Naive thymus-derived CD4-positive, alpha-beta T cell (primary cell): ENCODE data around the gene NPSR1. TPM values are rescaled to one million over a fixed set of nuclear protein-coding genes. Genes with fewer than 3 reads are reported as not detected.
"Not testable (repeated sequence)": the region's sequence is repeated elsewhere in the genome, so short reads cannot be mapped to it uniquely, and the experiment has no call there.

Experiments used
- ATAC-seq: fragments of 150-1000 bp; cut with Tn5 transposase; 2 replicates; pipeline ENCODE4 v1.10.0; 2021; ENCODE audit warnings: mild to moderate bottlenecking, moderate library complexity
- CTCF ChIA-PET: fragments of 350-600 bp; sonication (Branson Sonifier 250); formaldehyde crosslinking; loops from one replicate; lab custom pipeline; 2021; ENCODE audit warnings: antibody characterized with exemption; lab: Charles Lee
- POLR2A ChIA-PET: fragments of 350-600 bp; sonication (Branson Sonifier 250); formaldehyde crosslinking; loops from one replicate; lab custom pipeline; 2021; ENCODE audit warnings: antibody characterized with exemption, inconsistent platforms; lab: Charles Lee
- DNase-seq, 9 donors: peaks; one replicate each; pipeline versions ENCODE4 v3.0.0 to v3.0.0-alpha.2; 2020 to 2022; ENCODE audit warnings: mixed read lengths in 1 of 9
- H3K27ac ChIP-seq: one replicate; pipeline ENCODE4 v1.7.0; 2013; ENCODE audit warnings: mild to moderate bottlenecking, low read depth, low read length, moderate library complexity
- H3K27me3 ChIP-seq, 2 donors: one replicate each; pipeline ENCODE4 v1.7.0; 2013; ENCODE audit warnings: low read length in 2 of 2, mild to moderate bottlenecking in 2 of 2, moderate library complexity in 2 of 2; ENCODE audit not compliant: control insufficient read depth in 2 of 2, insufficient read depth in 2 of 2
- H3K36me3 ChIP-seq, 3 experiments: 1 replicate in 2 of 3; 2 replicates in 1 of 3; pipeline ENCODE4 v1.7.0; 2013; ENCODE audit warnings: low read length in 3 of 3, mild to moderate bottlenecking in 3 of 3, moderate library complexity in 1 of 3; ENCODE audit not compliant: insufficient read depth in 3 of 3, control insufficient read depth in 2 of 3
- H3K4me1 ChIP-seq, 2 donors: one replicate each; pipeline ENCODE4 v1.7.0; 2013; ENCODE audit warnings: low read length in 2 of 2, mild to moderate bottlenecking in 2 of 2, moderate library complexity in 1 of 2; ENCODE audit not compliant: control insufficient read depth in 2 of 2, insufficient read depth in 2 of 2
- H3K4me3 ChIP-seq: 2 replicates; pipeline ENCODE4 v1.7.0; 2013; ENCODE audit warnings: mild to moderate bottlenecking, low read length
- H3K9me3 ChIP-seq, 3 experiments: 1 replicate in 2 of 3; 2 replicates in 1 of 3; pipeline ENCODE4 v1.7.0; 2013; ENCODE audit warnings: low read length in 3 of 3; ENCODE audit not compliant: control insufficient read depth in 2 of 3
- H3K27ac Mint-ChIP-seq, 9 donors: one replicate each; pipeline ENCODE4 v1.8.0; 2020 to 2022; ENCODE audit warnings: mixed read lengths in 9 of 9, mild to moderate bottlenecking in 8 of 9, moderate library complexity in 5 of 9, inconsistent platforms in 2 of 9
- H3K27me3 Mint-ChIP-seq, 5 donors: one replicate each; pipeline ENCODE4 v1.8.0; 2021 to 2022; ENCODE audit warnings: mixed read lengths in 5 of 5, mild to moderate bottlenecking in 1 of 5
- H3K36me3 Mint-ChIP-seq, 5 donors: one replicate each; pipeline ENCODE4 v1.8.0; 2020 to 2022; ENCODE audit warnings: mixed read lengths in 5 of 5, mild to moderate bottlenecking in 3 of 5, inconsistent platforms in 1 of 5
- H3K4me1 Mint-ChIP-seq, 7 donors: one replicate each; pipeline ENCODE4 v1.8.0; 2020 to 2022; ENCODE audit warnings: mixed read lengths in 7 of 7, mild to moderate bottlenecking in 3 of 7, inconsistent platforms in 1 of 7
- H3K4me3 Mint-ChIP-seq, 10 donors: one replicate each; pipeline ENCODE4 v1.8.0; 2020 to 2022; ENCODE audit warnings: mild to moderate bottlenecking in 10 of 10, mixed read lengths in 10 of 10, moderate library complexity in 6 of 10, inconsistent platforms in 2 of 10
- H3K9me3 Mint-ChIP-seq, 11 donors: one replicate each; pipeline ENCODE4 v1.8.0; 2020 to 2022; ENCODE audit warnings: mixed read lengths in 11 of 11, mild to moderate bottlenecking in 4 of 11, inconsistent platforms in 1 of 11, moderate library complexity in 1 of 11
- intact Hi-C, 2 donors: fragments of 100-400 bp; cut with micrococcal nuclease; formaldehyde crosslinking; loops; one replicate each; pipeline ENCODE4 v1.15.1; 2023
- polyA plus RNA-seq, 2 donors: library from polyadenylated mRNA; unstranded; fragments of 300-500 nt; fragmentation: Illumina TruSeq; gene quantifications; one replicate each; pipeline ENCODE4 v1.2.3, GENCODE V29; 2021
- total RNA-seq, 6 experiments: library from RNA in 5 of 6; stranded (reverse) in 5 of 6; gene quantifications; 1 replicate in 5 of 6; 2 replicates in 1 of 6; pipeline ENCODE4 v1.2.3 and lab custom pipeline; 2021 to 2026

NPSR1 gene
- not detected for total RNA-seq
- polyA plus RNA-seq = not detected
- total RNA-seq (lab: John Stamatoyannopoulos, UW) = not detected

DNA sequence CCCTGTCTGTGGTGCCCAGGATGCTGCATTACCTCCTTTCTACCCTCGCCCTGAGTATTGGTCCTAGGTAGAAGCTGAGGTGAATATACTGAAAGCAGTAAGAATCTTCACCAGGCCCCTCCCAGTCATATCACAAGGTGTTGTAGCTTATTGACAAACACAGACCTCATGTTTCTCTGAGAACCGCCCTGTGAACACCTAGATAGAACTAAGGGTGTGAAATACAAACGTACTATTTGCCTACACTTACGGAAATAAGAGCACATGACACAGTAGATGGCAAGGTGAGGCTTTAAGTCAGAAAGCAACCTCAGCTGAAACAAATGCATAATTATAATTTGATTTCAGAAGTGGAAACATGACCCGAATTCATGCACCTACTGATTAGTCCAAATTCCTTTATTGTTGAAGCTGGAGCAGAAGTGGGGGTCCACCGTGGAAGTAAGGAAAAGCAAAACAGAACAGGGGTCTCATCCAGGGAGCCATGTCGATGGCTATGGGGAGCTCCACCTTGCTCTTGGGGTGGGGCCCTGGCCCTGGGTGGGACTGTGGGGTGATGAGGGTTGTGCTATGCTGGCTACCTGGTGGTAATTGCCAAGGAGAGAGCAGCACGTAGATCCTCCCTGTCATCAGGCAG, at the start of gene NPSR1:
NPSR1 (plus strand) TSS at position 587 of the 637 bp plus-strand sequence. CDS start 195 bp downstream, outside the sequence.
- no peak within 1 kb of the TSS for H3K27ac ChIP-seq
- H3K9me3 Mint-ChIP-seq = peaks cover 0 to 9% (median 0%) of the 10 kb centered on the region in 11 donors
- no peaks in the 10 kb centered on the region for H3K36me3 ChIP-seq
- peaks cover 0 to 6% (median 0%) of the 10 kb centered on the region in 5 donors for H3K36me3 Mint-ChIP-seq
- intact Hi-C loops = no loop called here
- no peak within 1 kb of the TSS for H3K4me3 Mint-ChIP-seq
- peaks cover 0 to 7% (median 0%) of the 10 kb centered on the region in 5 donors for H3K27me3 Mint-ChIP-seq
- CTCF ChIA-PET = no interaction called here
- H3K9me3 ChIP-seq = no peaks in the 10 kb centered on the region
- ATAC-seq = no peak
- no peak for DNase-seq
- no peaks in the 10 kb centered on the region for H3K4me1 Mint-ChIP-seq
- no peak within 1 kb of the TSS for H3K27ac Mint-ChIP-seq
- H3K4me3 ChIP-seq = no peak within 1 kb of the TSS
- H3K4me1 ChIP-seq = no peaks in the 10 kb centered on the region
- POLR2A ChIA-PET = no interaction called here
- H3K27me3 ChIP-seq = no peaks in the 10 kb centered on the region

- Mint-ChIP-seq H3K4me1 (no peaks in the 10 kb centered on the region), H3K36me3 (no peaks in the 10 kb centered on the region), H3K4me3 (no peak overlapping the region), H3K27ac (no peak overlapping the region), H3K27me3 (peaks cover 0 to 3% (median 0%) of the 10 kb centered on the region in 5 donors), H3K9me3 (peaks cover 0 to 10% (median 2%) of the 10 kb centered on the region in 11 donors)
- no peak for ATAC-seq
- CTCF ChIA-PET = no interaction called here
- Histone ChIP-seq H3K27ac (no peak overlapping the region), H3K36me3 (no peaks in the 10 kb centered on the region), H3K27me3 (no peaks in the 10 kb centered on the region), H3K9me3 (no peaks in the 10 kb centered on the region), H3K4me3 (no peak overlapping the region), H3K4me1 (no peaks in the 10 kb centered on the region)
- DNase-seq = no peak
- POLR2A ChIA-PET = no interaction called here
- intact Hi-C loops = no loop called here
These were observed 45.4 kb upstream of the NPSR1 start for GRCh38 chr7:34612661-34613060.

- no peak for DNase-seq
- Mint-ChIP-seq H3K36me3 (no peaks in the 10 kb centered on the region), H3K4me3 (no peak overlapping the region), H3K4me1 (no peaks in the 10 kb centered on the region), H3K27ac (no peak overlapping the region), H3K27me3 (peaks cover 0 to 7% (median 0%) of the 10 kb centered on the region in 5 donors), H3K9me3 (peaks cover 0 to 10% (median 0%) of the 10 kb centered on the region in 11 donors)
- H3K4me1 ChIP-seq = no peaks in the 10 kb centered on the region
- H3K9me3 ChIP-seq = no peaks in the 10 kb centered on the region
- ChIA-PET CTCF (no interaction called here), POLR2A (no interaction called here)
- H3K4me3 ChIP-seq = no peak overlapping the region
- no peaks in the 10 kb centered on the region for H3K36me3 ChIP-seq
- H3K27me3 ChIP-seq = no peaks in the 10 kb centered on the region
- intact Hi-C loops = no loop called here
- no peak overlapping the region for H3K27ac ChIP-seq
- ATAC-seq = no peak
These were observed 37.6 kb upstream of the NPSR1 start for GRCh38 chr7:34620425-34620824.

DNA sequence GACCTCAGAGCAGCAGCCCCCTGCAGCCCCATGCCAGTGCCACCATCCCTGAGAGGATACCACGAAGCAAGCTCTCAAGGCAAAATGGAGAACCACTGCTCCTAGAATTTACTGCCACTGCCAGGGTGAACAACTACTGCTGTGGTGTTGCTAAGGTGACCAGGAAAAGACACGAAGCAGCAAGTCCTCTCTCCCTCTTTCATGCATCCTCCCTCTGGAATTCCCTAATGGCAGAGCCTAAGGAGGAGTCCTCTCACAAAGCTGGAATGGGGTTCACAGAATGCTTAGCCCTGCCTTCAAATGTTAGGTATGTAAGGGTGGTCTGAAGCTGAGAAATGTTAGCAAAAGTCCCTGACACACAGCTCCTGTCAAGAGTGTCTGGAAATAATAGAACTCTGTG, 35.8 kb upstream of the NPSR1 start:
- H3K36me3 ChIP-seq = no peaks in the 10 kb centered on the region
- DNase-seq = no peak
- H3K4me1 Mint-ChIP-seq = no peaks in the 10 kb centered on the region
- H3K27me3 Mint-ChIP-seq = peaks cover 0 to 7% (median 0%) of the 10 kb centered on the region in 5 donors
- H3K9me3 Mint-ChIP-seq = peaks cover 0 to 10% (median 1%) of the 10 kb centered on the region in 11 donors
- no peaks in the 10 kb centered on the region for H3K9me3 ChIP-seq
- ATAC-seq = no peak
- CTCF ChIA-PET = no interaction called here
- no peak overlapping the region for H3K4me3 Mint-ChIP-seq
- H3K27ac Mint-ChIP-seq = no peak overlapping the region
- no peaks in the 10 kb centered on the region for H3K36me3 Mint-ChIP-seq
- H3K27ac ChIP-seq = no peak overlapping the region
- intact Hi-C loops = no loop called here
- no peaks in the 10 kb centered on the region for H3K27me3 ChIP-seq
- POLR2A ChIA-PET = no interaction called here
- no peaks in the 10 kb centered on the region for H3K4me1 ChIP-seq
- H3K4me3 ChIP-seq = no peak overlapping the region

DNA sequence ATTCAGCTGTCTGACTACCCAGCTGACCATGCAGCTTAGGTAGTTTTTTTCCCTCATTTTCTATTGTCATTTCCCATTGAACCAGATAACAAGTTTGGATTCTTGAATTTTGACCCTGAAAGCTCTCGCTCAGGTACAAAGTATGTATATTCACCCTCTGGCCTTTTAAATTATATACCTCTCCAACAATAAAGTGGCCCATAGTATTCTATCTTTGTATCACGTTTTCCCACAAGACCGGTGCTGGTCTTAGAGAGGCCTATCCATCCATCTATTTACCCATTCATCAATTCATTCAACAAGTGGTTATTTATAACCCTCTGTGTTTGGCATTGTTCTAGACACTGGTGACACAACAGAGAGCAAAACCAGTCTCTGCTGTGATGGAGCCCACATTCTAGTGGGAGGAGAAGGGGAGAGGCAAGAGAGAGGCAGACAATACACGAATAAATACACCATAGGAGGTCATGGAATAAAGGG, 35.2 kb upstream of the NPSR1 start:
- H3K36me3 ChIP-seq = no peaks in the 10 kb centered on the region
- no peak for ATAC-seq
- no peak overlapping the region for H3K27ac ChIP-seq
- intact Hi-C loops = no loop called here
- no peaks in the 10 kb centered on the region for H3K4me1 ChIP-seq
- Mint-ChIP-seq H3K9me3 (peaks cover 0 to 10% (median 1%) of the 10 kb centered on the region in 11 donors), H3K27me3 (peaks cover 0 to 7% (median 0%) of the 10 kb centered on the region in 5 donors), H3K4me3 (no peak overlapping the region), H3K4me1 (no peaks in the 10 kb centered on the region), H3K36me3 (no peaks in the 10 kb centered on the region), H3K27ac (no peak overlapping the region)
- CTCF ChIA-PET = no interaction called here
- DNase-seq = no peak
- no peaks in the 10 kb centered on the region for H3K27me3 ChIP-seq
- POLR2A ChIA-PET = no interaction called here
- no peaks in the 10 kb centered on the region for H3K9me3 ChIP-seq
- no peak overlapping the region for H3K4me3 ChIP-seq

DNA sequence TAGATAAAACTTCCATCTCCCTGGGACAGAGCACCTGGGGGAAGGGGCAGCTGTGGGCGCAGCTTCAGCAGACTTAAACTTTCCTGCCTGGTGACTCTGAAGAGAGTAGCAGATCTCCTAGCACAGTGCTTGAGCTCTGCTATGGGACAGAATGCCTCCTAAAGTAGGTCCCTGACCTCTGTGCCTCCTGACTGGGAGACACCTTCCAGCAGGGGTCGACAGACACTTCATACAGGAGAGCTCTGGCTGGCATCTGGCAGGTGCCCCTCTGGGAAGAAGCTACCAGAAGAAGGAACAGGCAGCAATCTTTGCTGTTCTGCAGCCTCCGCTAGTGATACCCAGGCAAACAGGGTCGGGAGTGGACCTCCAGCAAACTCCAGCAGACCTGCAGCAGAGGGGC, 29.4 kb upstream of the NPSR1 start:
- POLR2A ChIA-PET, CTCF ChIA-PET, H3K27me3 ChIP-seq, H3K27ac Mint-ChIP-seq, H3K27ac ChIP-seq, H3K4me1 Mint-ChIP-seq, H3K36me3 ChIP-seq, H3K4me3 ChIP-seq, H3K4me3 Mint-ChIP-seq, intact Hi-C loops, H3K9me3 ChIP-seq, H3K4me1 ChIP-seq, ATAC-seq, H3K36me3 Mint-ChIP-seq, H3K27me3 Mint-ChIP-seq, DNase-seq: not testable (repeated sequence)
- peaks cover 0 to 18% (median 6%) of the 10 kb centered on the region in 11 donors for H3K9me3 Mint-ChIP-seq

GRCh38 chr7:34652809-34653208, 5.2 kb upstream of the NPSR1 start:
- Mint-ChIP-seq H3K27me3 (no peaks in the 10 kb centered on the region), H3K9me3 (peaks cover 0 to 6% (median 0%) of the 10 kb centered on the region in 11 donors), H3K36me3 (no peaks in the 10 kb centered on the region), H3K27ac (no peak overlapping the region), H3K4me3 (no peak overlapping the region), H3K4me1 (no peaks in the 10 kb centered on the region)
- H3K4me1 ChIP-seq = no peaks in the 10 kb centered on the region
- ChIA-PET POLR2A (no interaction called here), CTCF (no interaction called here)
- intact Hi-C loops = no loop called here
- no peak overlapping the region for H3K4me3 ChIP-seq
- ATAC-seq (no peak), DNase-seq (no peak)
- H3K27ac ChIP-seq = no peak overlapping the region
- no peaks in the 10 kb centered on the region for H3K27me3 ChIP-seq
- no peaks in the 10 kb centered on the region for H3K36me3 ChIP-seq
- H3K9me3 ChIP-seq = no peaks in the 10 kb centered on the region
